GM20000 (cell line): Measurements from ENCODE around the gene XYLT1.

Experiments used
- DNase-seq: peaks from one replicate; pipeline ENCODE4 v3.0.0; 2012; ENCODE audit warnings: low spot score
- CTCF ChIP-seq: IDR thresholded peaks from 2 replicates; pipeline ENCODE4 v1.5.1; 2012; ENCODE audit warnings: mild to moderate bottlenecking, control low read depth; ENCODE audit errors: extremely low read depth, missing control alignments

The XYLT1 gene

GRCh38 chr16:17404941-17405689, 65.6 kb downstream of the XYLT1 start:
- no peak for DNase-seq
- TF ChIP-seq CTCF = no peak

- no peak for TF ChIP-seq CTCF
- no peak for DNase-seq
These were observed 66.8 kb downstream of the XYLT1 start for GRCh38 chr16:17403859-17404545.

GRCh38 chr16:17403156-17403809, 67.5 kb downstream of the XYLT1 start:
- no peak for DNase-seq
- no peak for TF ChIP-seq CTCF

- DNase-seq = no peak
- no peak for TF ChIP-seq CTCF
These were observed 73.3 kb downstream of the XYLT1 start for GRCh38 chr16:17397499-17397891.

GRCh38 chr16:17396762-17397498, 73.8 kb downstream of the XYLT1 start:
- no peak for DNase-seq
- TF ChIP-seq CTCF = no peak

GRCh38 chr16:17395849-17396480, 74.8 kb downstream of the XYLT1 start:
- DNase-seq = no peak
- no peak for TF ChIP-seq CTCF
